BJ (cell line): ENCODE results near the gene NARF. TPM values are rescaled to one million over a fixed set of nuclear protein-coding genes. Genes with fewer than 3 reads are reported as not detected.

ENCODE experiments used
- CTCF ChIA-PET: fragments of 350-600 bp; formaldehyde crosslinking; extraction: SDS; loops from one replicate; lab custom pipeline; 2021; ENCODE audit warnings: antibody characterized with exemption, inconsistent platforms; lab: Yijun Ruan, JAX
- POLR2A ChIA-PET: fragments of 300-600 bp; sonication (Branson Sonifier 250); formaldehyde crosslinking; extraction: SDS; loops from one replicate; lab custom pipeline; 2021; ENCODE audit warnings: antibody characterized with exemption; lab: Charles Lee
- DNase-seq: peaks from one replicate; pipeline ENCODE4 v3.0.0-alpha.2; 2011; ENCODE audit warnings: low read depth
- H3K27me3 ChIP-seq: 2 replicates; pipeline ENCODE4 v1.6.0; 2011; ENCODE audit warnings: low read length; ENCODE audit not compliant: control insufficient read depth, insufficient read depth
- H3K36me3 ChIP-seq: 2 replicates; pipeline ENCODE4 v1.5.1; 2011; ENCODE audit warnings: low read length; ENCODE audit not compliant: control insufficient read depth, insufficient read depth
- H3K4me3 ChIP-seq: 2 replicates; pipeline ENCODE4 v1.5.1; 2011; ENCODE audit warnings: low read depth, mild to moderate bottlenecking, control low read depth, low read length
- polyA plus RNA-seq: library from polyadenylated mRNA; depleted of rRNA; stranded (reverse); fragments of >200 nt; gene quantifications from 2 replicates; pipeline ENCODE4 v1.2.3, GENCODE V29; 2011
- TF ChIP-seq, protein P1 (sequence below): IDR thresholded peaks from 2 replicates; pipeline ENCODE4 v1.5.1; 2011; ENCODE audit warnings: low read depth, mild to moderate bottlenecking, control low read depth, inconsistent platforms, low read length, moderate library complexity; ENCODE audit not compliant: insufficient read depth

Gene NARF
- polyA plus RNA-seq, 1 experiment: 68.5 TPM

DNA sequence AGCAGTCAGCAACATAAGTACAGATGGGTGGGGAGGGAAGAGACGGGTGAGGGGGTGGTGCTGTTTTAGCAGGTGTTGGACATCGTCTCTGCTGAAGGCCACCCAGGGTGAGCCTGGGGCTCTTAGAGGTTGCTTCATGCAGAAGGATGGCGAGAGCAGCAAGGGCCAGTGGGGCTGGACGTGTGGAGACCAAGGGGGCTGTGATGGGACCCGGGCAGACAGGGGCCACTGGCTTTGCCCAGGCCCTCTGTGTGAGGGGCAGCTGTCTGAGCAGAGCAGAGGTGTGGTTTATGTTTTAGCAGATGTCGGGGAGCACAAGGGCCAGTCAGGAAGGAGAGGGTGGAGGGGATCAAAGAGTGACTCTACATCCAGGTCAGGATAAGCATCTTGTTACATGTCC, 4.8 kb downstream of the NARF start:
- TF ChIP-seq, protein P1, sequence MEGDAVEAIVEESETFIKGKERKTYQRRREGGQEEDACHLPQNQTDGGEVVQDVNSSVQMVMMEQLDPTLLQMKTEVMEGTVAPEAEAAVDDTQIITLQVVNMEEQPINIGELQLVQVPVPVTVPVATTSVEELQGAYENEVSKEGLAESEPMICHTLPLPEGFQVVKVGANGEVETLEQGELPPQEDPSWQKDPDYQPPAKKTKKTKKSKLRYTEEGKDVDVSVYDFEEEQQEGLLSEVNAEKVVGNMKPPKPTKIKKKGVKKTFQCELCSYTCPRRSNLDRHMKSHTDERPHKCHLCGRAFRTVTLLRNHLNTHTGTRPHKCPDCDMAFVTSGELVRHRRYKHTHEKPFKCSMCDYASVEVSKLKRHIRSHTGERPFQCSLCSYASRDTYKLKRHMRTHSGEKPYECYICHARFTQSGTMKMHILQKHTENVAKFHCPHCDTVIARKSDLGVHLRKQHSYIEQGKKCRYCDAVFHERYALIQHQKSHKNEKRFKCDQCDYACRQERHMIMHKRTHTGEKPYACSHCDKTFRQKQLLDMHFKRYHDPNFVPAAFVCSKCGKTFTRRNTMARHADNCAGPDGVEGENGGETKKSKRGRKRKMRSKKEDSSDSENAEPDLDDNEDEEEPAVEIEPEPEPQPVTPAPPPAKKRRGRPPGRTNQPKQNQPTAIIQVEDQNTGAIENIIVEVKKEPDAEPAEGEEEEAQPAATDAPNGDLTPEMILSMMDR: no peak
- CTCF ChIA-PET: interaction anchor here (1.2 kb wide), 1 partner anchor 29 kb away, joined by 4 read pairs; no protein-coding TSS in a partner anchor
- Histone ChIP-seq H3K4me3 (no peak overlapping the region), H3K36me3 (peaks cover 38% of the 10 kb centered on the region), H3K27me3 (no peaks in the 10 kb centered on the region)
- DNase-seq: no peak
- POLR2A ChIA-PET: no interaction called here

DNA sequence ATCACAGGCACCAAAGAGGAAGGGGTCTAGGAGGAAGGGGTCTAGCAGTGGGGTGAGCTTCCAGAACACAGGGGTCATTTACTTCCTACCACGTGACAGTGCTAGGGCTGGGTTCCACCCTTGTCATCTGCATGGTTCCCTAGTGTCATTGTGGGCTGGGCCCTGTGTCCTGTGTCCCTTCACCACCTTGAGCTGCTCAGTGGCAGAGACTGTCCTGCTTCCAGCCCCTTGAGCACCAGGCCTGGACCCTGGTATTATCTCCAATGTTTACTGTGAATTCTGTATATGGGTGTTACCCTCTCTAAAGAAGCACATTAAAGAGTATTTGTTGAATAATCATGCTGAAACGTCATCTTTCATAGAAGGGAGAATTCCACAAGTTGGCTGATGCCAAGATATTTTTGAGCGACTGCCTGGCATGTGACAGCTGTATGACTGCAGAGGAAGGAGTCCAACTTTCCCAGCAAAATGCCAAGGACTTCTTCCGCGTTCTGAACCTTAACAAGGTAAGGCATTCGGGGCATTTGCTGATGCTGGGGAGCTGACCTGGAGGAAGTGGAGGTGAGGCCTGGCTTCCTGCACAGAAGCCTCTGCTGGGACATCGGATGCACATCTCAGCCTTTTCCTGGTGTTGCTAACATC, 5.5 kb downstream of the NARF start:
- Histone ChIP-seq H3K36me3 (peaks cover 40% of the 10 kb centered on the region), H3K4me3 (no peak overlapping the region), H3K27me3 (no peaks in the 10 kb centered on the region)
- no peak for DNase-seq
- ChIA-PET POLR2A (no interaction called here), CTCF (interaction anchor here (1.2 kb wide), 1 partner anchor 28 kb away, joined by 4 read pairs; no protein-coding TSS in a partner anchor)
- TF ChIP-seq, protein P1: no peak

DNA sequence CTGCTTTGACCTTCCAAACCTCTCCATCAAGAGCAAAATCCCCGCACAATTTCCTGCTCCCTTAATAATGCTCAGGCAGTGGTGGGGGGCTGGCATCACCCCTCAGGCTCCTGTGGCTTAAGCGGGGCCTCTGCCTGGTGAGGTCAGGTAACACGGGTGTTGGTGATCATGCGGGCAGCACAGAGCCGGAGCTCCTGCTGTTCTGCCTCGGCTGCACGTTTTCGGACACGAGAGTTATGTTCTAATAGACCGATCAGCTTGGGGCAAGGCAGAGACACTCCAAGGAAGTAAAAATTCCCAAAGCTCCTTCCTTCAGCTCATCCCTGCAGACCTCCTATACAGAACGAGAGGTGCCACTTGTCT, 6.0 kb downstream of the NARF start:
- Histone ChIP-seq H3K36me3 (peaks cover 43% of the 10 kb centered on the region), H3K27me3 (no peaks in the 10 kb centered on the region), H3K4me3 (no peak overlapping the region)
- TF ChIP-seq, protein P1: no peak
- DNase-seq: no peak
- ChIA-PET CTCF (no interaction called here), POLR2A (no interaction called here)

DNA sequence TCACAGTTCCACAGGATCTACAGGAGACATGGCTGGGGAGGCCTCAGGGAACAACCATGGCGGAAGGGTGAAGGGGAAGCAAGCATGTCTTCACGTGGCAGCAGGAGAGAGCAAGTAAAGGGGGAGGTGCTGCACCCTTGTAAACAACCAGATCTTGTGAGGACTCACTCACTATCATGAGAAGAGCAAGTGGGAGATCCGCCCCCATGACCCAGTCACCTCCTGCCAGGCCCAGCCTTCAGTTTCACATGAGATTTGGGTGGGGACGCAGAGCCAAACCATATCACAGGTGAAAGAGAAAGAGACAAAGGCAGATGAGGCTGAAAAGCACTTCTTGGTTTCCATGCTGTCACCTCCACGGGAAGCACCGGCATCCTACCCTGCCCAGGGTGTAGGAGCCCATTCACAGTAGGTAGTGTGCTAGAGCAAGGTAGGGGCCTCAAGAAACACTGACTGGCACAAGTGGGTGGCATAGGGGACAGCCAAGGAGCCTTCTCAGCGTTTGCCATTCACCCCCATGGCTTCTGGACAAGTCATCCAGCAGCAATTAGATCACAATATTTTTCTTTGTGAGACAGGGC, 6.6 kb downstream of the NARF start:
- CTCF ChIA-PET: no interaction called here
- POLR2A ChIA-PET: no interaction called here
- H3K36me3 ChIP-seq: peaks cover 46% of the 10 kb centered on the region
- TF ChIP-seq, protein P1: no peak
- H3K27me3 ChIP-seq: no peaks in the 10 kb centered on the region
- H3K4me3 ChIP-seq: no peak overlapping the region
- no peak for DNase-seq

DNA sequence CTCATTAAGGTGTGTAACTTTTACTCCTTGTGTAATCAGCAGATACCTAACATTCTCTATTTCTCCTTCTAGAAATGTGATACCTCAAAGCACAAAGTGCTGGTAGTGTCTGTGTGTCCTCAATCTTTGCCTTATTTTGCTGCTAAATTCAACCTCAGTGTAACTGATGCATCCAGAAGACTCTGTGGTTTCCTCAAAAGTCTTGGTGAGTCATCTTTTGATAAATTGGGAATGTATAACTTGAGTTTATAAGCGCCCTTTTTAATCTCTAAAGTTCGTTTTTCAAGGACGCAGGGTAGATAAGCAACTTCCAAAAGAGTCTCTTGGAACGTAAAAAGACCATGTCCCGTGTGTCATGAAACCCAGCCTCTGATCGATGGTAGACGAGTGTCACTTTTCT, 10.2 kb downstream of the NARF start:
- no peak overlapping the region for H3K4me3 ChIP-seq
- peaks cover 33% of the 10 kb centered on the region for H3K36me3 ChIP-seq
- no peaks in the 10 kb centered on the region for H3K27me3 ChIP-seq
- DNase-seq: no peak
- TF ChIP-seq, protein P1: no peak
- CTCF ChIA-PET: interaction anchor here (1.0 kb wide), 1 partner anchor 83 kb away, joined by 3 read pairs; no protein-coding TSS in a partner anchor
- POLR2A ChIA-PET: no interaction called here
